ENCODE measurements around the gene LSG1.

DNA sequence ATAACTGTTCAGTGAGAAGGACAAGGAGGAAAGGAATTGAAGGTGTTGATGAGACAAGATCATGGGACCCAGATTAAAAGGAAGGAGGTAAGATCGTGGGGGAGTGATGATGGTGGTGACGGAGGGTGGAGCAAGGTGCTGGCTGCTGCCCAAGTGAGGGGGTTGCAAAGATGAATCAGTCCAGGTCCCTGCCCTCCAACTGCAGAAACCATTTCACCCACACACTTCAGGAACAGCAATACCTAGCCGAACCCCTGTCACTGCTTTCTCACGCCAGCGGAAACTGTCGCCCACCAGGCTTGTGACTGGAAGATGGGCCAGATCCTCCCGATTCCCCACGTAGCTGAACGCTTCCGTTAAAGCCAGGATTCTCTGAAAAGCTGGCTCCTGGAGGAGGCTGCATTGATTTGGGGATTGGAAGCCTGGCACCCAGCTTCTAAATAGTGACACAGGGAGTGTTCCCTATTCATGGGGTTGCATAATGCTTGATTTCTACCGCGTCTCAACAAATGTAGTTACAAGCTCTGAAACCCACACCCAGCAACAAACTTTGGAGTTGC, 3.2 kb upstream of the LSG1 start:
- TF ChIP-seq, protein P1, sequence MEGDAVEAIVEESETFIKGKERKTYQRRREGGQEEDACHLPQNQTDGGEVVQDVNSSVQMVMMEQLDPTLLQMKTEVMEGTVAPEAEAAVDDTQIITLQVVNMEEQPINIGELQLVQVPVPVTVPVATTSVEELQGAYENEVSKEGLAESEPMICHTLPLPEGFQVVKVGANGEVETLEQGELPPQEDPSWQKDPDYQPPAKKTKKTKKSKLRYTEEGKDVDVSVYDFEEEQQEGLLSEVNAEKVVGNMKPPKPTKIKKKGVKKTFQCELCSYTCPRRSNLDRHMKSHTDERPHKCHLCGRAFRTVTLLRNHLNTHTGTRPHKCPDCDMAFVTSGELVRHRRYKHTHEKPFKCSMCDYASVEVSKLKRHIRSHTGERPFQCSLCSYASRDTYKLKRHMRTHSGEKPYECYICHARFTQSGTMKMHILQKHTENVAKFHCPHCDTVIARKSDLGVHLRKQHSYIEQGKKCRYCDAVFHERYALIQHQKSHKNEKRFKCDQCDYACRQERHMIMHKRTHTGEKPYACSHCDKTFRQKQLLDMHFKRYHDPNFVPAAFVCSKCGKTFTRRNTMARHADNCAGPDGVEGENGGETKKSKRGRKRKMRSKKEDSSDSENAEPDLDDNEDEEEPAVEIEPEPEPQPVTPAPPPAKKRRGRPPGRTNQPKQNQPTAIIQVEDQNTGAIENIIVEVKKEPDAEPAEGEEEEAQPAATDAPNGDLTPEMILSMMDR (IDR thresholded peaks at IDR 0.05; ENCODE audit: low read length) = no peak
- no peak for TF ChIP-seq EZH2phosphoT487 (IDR thresholded peaks at IDR 0.05; ENCODE audit: low read length)

Measured in MM.1S (cell line).